Duodenal mucosa (tissue), 2 donors: Measurements from ENCODE around the gene PPARG.

Source experiments
- H3K27ac ChIP-seq: one replicate; pipeline ENCODE4 v1.7.0; 2013; ENCODE audit warnings: low read depth, low read length
- H3K27me3 ChIP-seq, 2 donors: one replicate each; pipeline ENCODE4 v1.7.0; 2013; ENCODE audit warnings: low read length in 2 of 2, control low read depth in 1 of 2; ENCODE audit not compliant: insufficient read depth in 2 of 2, control insufficient read depth in 1 of 2
- H3K36me3 ChIP-seq, 2 donors: one replicate each; pipeline ENCODE4 v1.7.0; 2013; ENCODE audit warnings: low read length in 2 of 2, control low read depth in 1 of 2; ENCODE audit not compliant: insufficient read depth in 2 of 2, control insufficient read depth in 1 of 2
- H3K4me1 ChIP-seq, 2 donors: one replicate each; pipeline ENCODE4 v1.7.0; 2013; ENCODE audit warnings: low read length in 2 of 2, control low read depth in 1 of 2; ENCODE audit not compliant: insufficient read depth in 2 of 2, control insufficient read depth in 1 of 2
- H3K4me3 ChIP-seq, 2 donors: one replicate each; pipeline ENCODE4 v1.7.0; 2013; ENCODE audit warnings: low read length in 2 of 2, low read depth in 1 of 2
- H3K9ac ChIP-seq, 2 donors: one replicate each; pipeline ENCODE4 v1.7.0; 2013; ENCODE audit warnings: low read length in 2 of 2, low read depth in 1 of 2
- H3K9me3 ChIP-seq, 2 donors: one replicate each; pipeline ENCODE4 v1.7.0; 2013; ENCODE audit warnings: low read length in 2 of 2, control low read depth in 1 of 2; ENCODE audit not compliant: control insufficient read depth in 1 of 2

The PPARG gene

GRCh38 chr3:12437221-12437605 is 148.3 kb downstream of the PPARG start:
- Histone ChIP-seq H3K9ac (no peak overlapping the region), H3K9me3 (no peaks in the 10 kb centered on the region), H3K4me1 (peaks cover 6 to 13% of the 10 kb centered on the region in 2 donors), H3K27ac (no peak overlapping the region), H3K4me3 (no peak overlapping the region), H3K36me3 (peaks cover 4% of the 10 kb centered on the region in 2 donors), H3K27me3 (no peaks in the 10 kb centered on the region)

GRCh38 chr3:12437861-12438260 is 149.0 kb downstream of the PPARG start:
- Histone ChIP-seq H3K27me3 (no peaks in the 10 kb centered on the region), H3K9ac (no peak overlapping the region), H3K9me3 (no peaks in the 10 kb centered on the region), H3K4me1 (peaks cover 12 to 16% of the 10 kb centered on the region in 2 donors), H3K36me3 (peaks cover 4% of the 10 kb centered on the region in 2 donors), H3K4me3 (no peak overlapping the region), H3K27ac (no peak overlapping the region)

- H3K9ac ChIP-seq = no peak overlapping the region
- peaks cover 4% of the 10 kb centered on the region in 2 donors for H3K36me3 ChIP-seq
- H3K9me3 ChIP-seq = no peaks in the 10 kb centered on the region
- H3K27ac ChIP-seq = no peak overlapping the region
- peaks cover 16 to 21% of the 10 kb centered on the region in 2 donors for H3K4me1 ChIP-seq
- no peak overlapping the region for H3K4me3 ChIP-seq
- no peaks in the 10 kb centered on the region for H3K27me3 ChIP-seq
Observed at GRCh38 chr3:12438318-12438717, 149.4 kb downstream of the PPARG start.

GRCh38 chr3:12439161-12439940 is 150.5 kb downstream of the PPARG start:
- no peaks in the 10 kb centered on the region for H3K9me3 ChIP-seq
- no peak overlapping the region for H3K27ac ChIP-seq
- H3K36me3 ChIP-seq = peaks cover 4% of the 10 kb centered on the region in 2 donors
- H3K4me1 ChIP-seq = peaks cover 26 to 31% of the 10 kb centered on the region in 2 donors
- H3K27me3 ChIP-seq = no peaks in the 10 kb centered on the region
- no peak overlapping the region for H3K9ac ChIP-seq
- no peak overlapping the region for H3K4me3 ChIP-seq

GRCh38 chr3:12440927-12441714 is 152.3 kb downstream of the PPARG start:
- no peaks in the 10 kb centered on the region for H3K9me3 ChIP-seq
- H3K36me3 ChIP-seq = no peaks in the 10 kb centered on the region
- no peak overlapping the region for H3K9ac ChIP-seq
- H3K4me1 ChIP-seq = peaks cover 40 to 42% of the 10 kb centered on the region in 2 donors
- no peaks in the 10 kb centered on the region for H3K27me3 ChIP-seq
- H3K4me3 ChIP-seq = no peak overlapping the region
- H3K27ac ChIP-seq = no peak overlapping the region

GRCh38 chr3:12442654-12443501 is 154.0 kb downstream of the PPARG start:
- H3K4me1 ChIP-seq = peaks cover 40 to 44% of the 10 kb centered on the region in 2 donors
- H3K27ac ChIP-seq = no peak overlapping the region
- H3K9me3 ChIP-seq = no peaks in the 10 kb centered on the region
- H3K9ac ChIP-seq = no peak overlapping the region
- no peaks in the 10 kb centered on the region for H3K27me3 ChIP-seq
- H3K36me3 ChIP-seq = no peaks in the 10 kb centered on the region
- H3K4me3 ChIP-seq = no peak overlapping the region

GRCh38 chr3:12443781-12444522 is 155.1 kb downstream of the PPARG start:
- Histone ChIP-seq H3K27ac (peak overlapping the region; percentile 50), H3K36me3 (no peaks in the 10 kb centered on the region), H3K9me3 (no peaks in the 10 kb centered on the region), H3K27me3 (no peaks in the 10 kb centered on the region), H3K9ac (peak overlapping the region in 1 of 2 donors; percentile 3), H3K4me1 (peaks cover 39 to 43% of the 10 kb centered on the region in 2 donors), H3K4me3 (peak overlapping the region in 1 of 2 donors; percentile 9)

- H3K36me3 ChIP-seq = no peaks in the 10 kb centered on the region
- H3K9me3 ChIP-seq = no peaks in the 10 kb centered on the region
- peak overlapping the region; percentile 12 to 59 for H3K9ac ChIP-seq
- H3K27me3 ChIP-seq = no peaks in the 10 kb centered on the region
- peaks cover 34 to 35% of the 10 kb centered on the region in 2 donors for H3K4me1 ChIP-seq
- peak overlapping the region; percentile 61 for H3K27ac ChIP-seq
- H3K4me3 ChIP-seq = peak overlapping the region; percentile 20 to 37
Observed at GRCh38 chr3:12444582-12445471, 156.0 kb downstream of the PPARG start.
